A673 (cell line): ENCODE data around the gene SGMS1. TPM values are rescaled to one million over a fixed set of nuclear protein-coding genes. Genes with fewer than 3 reads are reported as not detected.

Source experiments
- BruUV-seq: library from RNA; stranded (reverse); fragments of 400-500 nt; replicated peaks from 2 replicates; lab custom pipeline; 2021; lab: Mats Ljungman, UMichigan
- CTCF ChIA-PET: fragments of 300-600 bp; sonication (Branson Sonifier 250); formaldehyde crosslinking; loops from one replicate; lab custom pipeline; 2022; ENCODE audit warnings: antibody characterized with exemption; lab: Charles Lee
- POLR2A ChIA-PET: fragments of 300-600 bp; sonication (Branson Sonifier 250); formaldehyde crosslinking; loops from one replicate; lab custom pipeline; 2022; ENCODE audit warnings: antibody characterized with exemption; ENCODE audit not compliant: low non-redundant PET; lab: Charles Lee
- DNase-seq: peaks from one replicate; pipeline ENCODE4 v3.0.0-alpha.2; 2015; ENCODE audit warnings: low spot score
- H3K27ac ChIP-seq: fragments of 200-600 bp; sonication (generic); 2 replicates; pipeline ENCODE4 v1.5.1; 2016; ENCODE audit warnings: mixed run types, low read depth, mild to moderate bottlenecking, mixed read lengths, antibody characterized with exemption, low read length; ENCODE audit not compliant: poor library complexity, severe bottlenecking
- H3K27me3 ChIP-seq: fragments of 200-600 bp; sonication (generic); replicated peaks from 2 replicates; pipeline ENCODE4 v1.6.1; 2017; ENCODE audit warnings: mixed run types, low read depth, mild to moderate bottlenecking, mixed read lengths, antibody characterized with exemption, low read length; ENCODE audit not compliant: insufficient read depth, poor library complexity
- H3K36me3 ChIP-seq: fragments of 200-600 bp; sonication (generic); 2 replicates; pipeline ENCODE4 v1.6.1; 2016; ENCODE audit warnings: mixed run types, mild to moderate bottlenecking, mixed read lengths, antibody characterized with exemption, low read length; ENCODE audit not compliant: insufficient read depth, poor library complexity, severe bottlenecking
- H3K4me1 ChIP-seq: fragments of 200-600 bp; sonication (generic); 2 replicates; pipeline ENCODE4 v1.6.1; 2017; ENCODE audit warnings: mixed run types, mild to moderate bottlenecking, mixed read lengths, antibody characterized with exemption, low read length; ENCODE audit not compliant: insufficient read depth, poor library complexity, severe bottlenecking
- H3K4me3 ChIP-seq: fragments of 200-600 bp; sonication (generic); 2 replicates; pipeline ENCODE4 v1.5.1; 2016; ENCODE audit warnings: low read depth, mixed run types, mild to moderate bottlenecking, mixed read lengths, low read length; ENCODE audit not compliant: poor library complexity, severe bottlenecking
- H3K9me3 ChIP-seq: fragments of 200-600 bp; sonication (generic); 2 replicates; pipeline ENCODE4 v1.6.1; 2016; ENCODE audit warnings: mixed run types, low read depth, mild to moderate bottlenecking, mixed read lengths, antibody characterized with exemption, low read length; ENCODE audit not compliant: poor library complexity, severe bottlenecking
- CTCF ChIP-seq: fragments of 300-800, 200-600 bp; sonication (generic); conservative IDR thresholded peaks from 2 replicates; pipeline ENCODE4 v1.5.1; 2017; ENCODE audit warnings: low read depth, mild to moderate bottlenecking, antibody characterized with exemption, low read length, moderate library complexity, mixed read lengths
- EZH2 ChIP-seq: fragments of 200-600 bp; sonication (generic); IDR thresholded peaks from 2 replicates; pipeline ENCODE4 v1.6.1; 2017; ENCODE audit warnings: borderline replicate concordance, low read depth, mild to moderate bottlenecking, mixed read lengths, antibody characterized with exemption, low read length; ENCODE audit not compliant: poor library complexity, severe bottlenecking
- intact Hi-C: fragments of 100-400 bp; cut with micrococcal nuclease; formaldehyde crosslinking; loops from one replicate; pipeline ENCODE4 v1.10.0; 2022; ENCODE audit not compliant: unreplicated experiment
- total RNA-seq: library from RNA; stranded (reverse); gene quantifications from 2 replicates; pipeline ENCODE4 v1.2.3, GENCODE V29; 2021

The SGMS1 gene
- total RNA-seq, 1 experiment from 2014 or later: 13.0 TPM

GRCh38 chr10:50375051-50375452 is 248.7 kb downstream of the SGMS1 start:
- CTCF ChIA-PET: no interaction called here

GRCh38 chr10:50373821-50374501 is 249.8 kb downstream of the SGMS1 start:
- ChIA-PET CTCF (no interaction called here), POLR2A (interaction anchor here (0.5 kb wide), 1 partner anchor 24 kb away, joined by 3 read pairs; no protein-coding TSS in a partner anchor)
- no peaks in the 10 kb centered on the region for H3K27me3 ChIP-seq
- no peaks in the 10 kb centered on the region for H3K36me3 ChIP-seq
- no peak for DNase-seq
- H3K9me3 ChIP-seq: no peaks in the 10 kb centered on the region
- intact Hi-C loops: no loop called here
- no TSS peak for BruUV-seq
- H3K4me3 ChIP-seq: no peak overlapping the region
- peaks cover 5% of the 10 kb centered on the region for H3K4me1 ChIP-seq
- TF ChIP-seq EZH2 (no peak), CTCF (no peak)
- no peak overlapping the region for H3K27ac ChIP-seq

More at GRCh38 chr10:50375051-50375452, 248.7 kb downstream of the SGMS1 start:
- H3K27ac ChIP-seq: no peak overlapping the region
- no peaks in the 10 kb centered on the region for H3K36me3 ChIP-seq
- H3K27me3 ChIP-seq: no peaks in the 10 kb centered on the region
- peaks cover 5% of the 10 kb centered on the region for H3K4me1 ChIP-seq
- DNase-seq: no peak
- BruUV-seq: no TSS peak
- intact Hi-C loops: no loop called here
- POLR2A ChIA-PET: no interaction called here
- no peak for TF ChIP-seq CTCF
- no peak for TF ChIP-seq EZH2
- no peak overlapping the region for H3K4me3 ChIP-seq
- H3K9me3 ChIP-seq: no peaks in the 10 kb centered on the region

GRCh38 chr10:50369931-50370330 is 253.8 kb downstream of the SGMS1 start:
- no TSS peak for BruUV-seq
- Histone ChIP-seq H3K4me1 (peaks cover 5% of the 10 kb centered on the region), H3K36me3 (no peaks in the 10 kb centered on the region), H3K4me3 (no peak overlapping the region), H3K27me3 (no peaks in the 10 kb centered on the region), H3K27ac (no peak overlapping the region), H3K9me3 (no peaks in the 10 kb centered on the region)
- ChIA-PET CTCF (no interaction called here), POLR2A (no interaction called here)
- TF ChIP-seq CTCF: no peak
- TF ChIP-seq EZH2: no peak
- intact Hi-C loops: no loop called here
- DNase-seq: no peak
